GM21528 (cell line): ENCODE measurements around the gene POMC.
A peak's percentile ranks its signal among the peaks of the same experiment; 100 is the strongest.
"Not testable (repeated sequence)": the region's sequence is repeated elsewhere in the genome, so short reads cannot be mapped to it uniquely, and the experiment has no call there.

ENCODE experiments used
- ATAC-seq: cut with Tn5 transposase; IDR thresholded peaks from one replicate; pipeline ENCODE4 v1.9.1; 2021; ENCODE audit warnings: mild to moderate bottlenecking, moderate library complexity; ENCODE audit not compliant: unreplicated experiment, low FRiP score

Gene POMC

DNA sequence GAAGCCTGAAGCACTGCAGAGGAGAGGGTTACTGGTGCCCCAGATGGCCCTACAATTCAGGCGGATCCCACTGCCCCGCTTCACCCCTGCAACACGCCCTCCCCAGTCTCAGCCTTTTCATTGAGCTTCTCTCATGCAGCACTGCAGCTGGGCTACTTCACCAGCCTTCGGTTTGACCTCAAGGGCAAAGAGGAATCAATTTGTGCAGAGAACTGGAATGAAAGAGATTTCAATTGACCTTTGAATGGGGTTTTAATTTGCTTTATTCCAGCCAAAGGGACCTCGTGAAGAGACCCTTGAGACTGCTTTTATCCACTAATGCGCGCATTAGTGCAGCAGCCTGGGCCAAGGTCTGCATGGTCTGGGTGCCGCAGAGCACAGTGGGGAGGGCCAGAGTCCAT is 8.8 kb upstream of the POMC start:
- no peak for ATAC-seq

DNA sequence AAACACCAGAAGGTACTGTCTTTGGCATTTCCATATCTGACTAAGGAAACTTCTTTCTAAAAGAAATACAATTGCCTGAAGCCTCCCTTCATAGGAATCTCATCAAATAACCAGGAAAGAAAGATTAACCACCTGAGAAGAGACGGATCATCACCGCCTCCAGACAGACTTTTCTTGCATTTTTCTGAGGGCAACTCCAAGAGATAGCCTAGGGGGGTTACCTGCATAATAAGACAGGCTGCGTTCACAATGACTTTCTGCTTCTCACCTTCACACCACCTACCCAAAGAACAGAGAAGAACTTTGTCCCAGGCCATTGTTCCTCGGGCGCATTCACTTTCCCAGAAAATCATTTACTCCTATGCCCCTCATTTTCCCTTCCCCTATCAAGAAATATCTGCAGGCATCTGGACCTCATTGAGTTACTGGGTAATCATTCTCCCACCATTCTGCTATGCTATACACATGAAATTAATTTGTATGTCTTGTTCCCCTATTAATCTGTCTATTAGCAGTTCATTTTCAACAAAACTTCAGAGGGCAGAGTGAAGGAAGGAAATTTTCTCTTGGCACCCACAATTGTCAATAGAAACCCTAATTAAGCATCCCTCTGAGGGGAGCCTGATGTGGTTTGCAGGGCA is 8.3 kb upstream of the POMC start:
- ATAC-seq = no peak

DNA sequence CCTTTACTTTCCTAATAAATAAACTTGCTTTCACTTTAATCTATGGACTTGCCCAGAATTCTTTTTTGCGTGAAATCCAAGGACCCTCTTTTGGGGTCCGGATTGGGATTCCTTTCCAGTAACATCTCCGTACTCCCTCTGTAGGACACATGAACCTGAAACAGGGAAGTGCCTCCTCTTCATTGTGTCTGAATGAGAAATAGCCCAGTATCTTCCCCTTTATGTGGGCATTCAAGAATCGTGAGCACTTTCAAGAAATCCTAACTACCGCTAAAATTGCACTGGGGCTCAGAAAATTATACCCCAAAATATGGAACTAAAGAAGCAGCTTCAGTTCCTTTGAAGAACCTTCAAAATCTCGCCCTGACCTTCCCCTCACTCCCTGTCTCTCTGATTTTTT is 7.8 kb upstream of the POMC start:
- ATAC-seq = no peak

DNA sequence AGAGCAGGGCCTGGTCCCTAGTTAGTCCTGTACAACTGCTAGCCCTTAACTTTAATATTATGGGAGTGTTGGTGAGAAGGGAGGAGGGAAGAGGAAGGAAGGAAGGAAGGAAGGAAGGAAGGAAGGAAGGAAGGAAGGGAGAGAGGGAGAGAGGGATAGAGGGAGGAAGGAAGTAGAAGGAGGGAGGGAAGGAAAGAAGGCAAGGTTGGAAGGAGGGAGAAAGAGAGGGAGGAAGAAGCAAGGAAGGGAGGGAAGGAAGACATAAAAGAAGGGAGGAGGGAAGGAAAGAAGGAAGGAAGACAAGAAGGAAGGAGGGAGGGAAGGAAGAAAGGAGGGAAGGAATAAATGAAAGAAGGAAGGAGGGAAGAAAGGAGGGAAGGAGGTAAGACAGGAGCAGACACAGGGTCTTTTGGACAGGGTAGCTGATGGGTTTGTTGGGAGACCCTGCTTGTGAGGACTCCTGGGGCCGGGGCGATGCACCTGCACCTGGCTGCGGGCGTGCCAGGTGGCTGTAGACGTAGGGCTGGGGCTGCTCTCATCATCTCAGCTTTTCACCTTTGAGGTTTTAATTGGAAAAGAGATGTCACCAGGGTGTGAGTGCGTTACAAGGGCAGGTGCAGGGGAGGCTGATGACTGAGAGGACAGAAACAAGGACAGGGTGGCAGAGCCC is 5.9 kb upstream of the POMC start:
- ATAC-seq = no peak

DNA sequence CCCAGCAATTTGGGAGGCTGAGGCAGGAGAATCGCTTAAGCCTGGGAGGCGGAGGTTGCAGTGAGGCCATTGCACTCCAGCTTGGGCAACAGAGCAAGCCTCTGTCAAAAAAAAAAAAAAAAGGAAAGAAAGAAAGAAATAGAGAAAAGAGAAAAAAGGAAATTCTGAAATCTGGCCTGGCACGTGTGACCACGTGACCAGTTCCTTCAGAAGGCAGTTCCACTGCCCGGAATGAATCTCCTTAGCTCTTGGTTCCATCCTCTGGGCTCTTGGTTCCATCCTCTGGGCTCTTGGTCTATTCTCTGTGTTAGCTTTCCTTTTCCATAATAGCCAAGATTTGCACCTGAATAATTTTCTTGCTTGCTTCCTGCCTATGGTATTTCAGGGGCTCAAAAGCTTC is 5.3 kb upstream of the POMC start:
- no peak for ATAC-seq

DNA sequence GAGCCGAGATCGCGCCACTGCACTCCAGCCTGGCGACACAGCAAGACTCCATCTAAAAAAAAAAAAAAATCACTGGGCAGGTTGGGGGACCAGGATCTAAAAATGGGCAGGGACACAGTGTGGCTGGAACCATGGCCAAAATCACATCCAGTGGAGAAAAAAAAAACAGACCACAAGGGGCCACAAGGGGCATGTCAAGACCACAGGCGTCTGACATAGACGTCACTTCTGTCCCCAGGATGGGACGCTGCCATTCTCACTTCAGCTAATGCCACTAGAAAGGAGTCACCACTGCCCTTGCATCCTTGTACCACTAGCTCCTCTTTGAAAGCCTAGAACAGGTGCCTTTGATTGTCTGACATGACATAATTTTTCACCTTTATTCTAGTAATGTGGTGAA is 2.5 kb upstream of the POMC start:
- ATAC-seq = no peak

DNA sequence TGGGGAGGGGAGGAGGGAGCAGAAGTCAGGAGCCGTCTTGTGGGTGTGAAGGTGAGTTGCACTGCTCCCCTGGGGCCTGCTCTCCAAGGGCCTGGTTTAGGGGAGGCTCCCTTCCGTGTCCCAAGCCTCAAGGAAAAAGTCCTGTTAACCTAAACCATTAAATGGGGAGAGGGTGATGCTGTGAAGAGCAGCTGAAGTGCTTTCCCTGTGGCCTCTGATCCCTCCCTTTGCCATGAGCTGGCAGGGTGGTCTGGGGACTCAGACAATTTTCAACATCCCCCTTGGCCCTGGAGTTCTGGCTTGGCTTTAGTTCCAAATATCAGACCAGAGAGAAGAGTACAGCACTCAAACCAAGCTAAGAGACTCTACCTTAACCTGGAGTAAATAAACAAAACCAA is 692 bp upstream of the POMC start:
- no peak for ATAC-seq

DNA sequence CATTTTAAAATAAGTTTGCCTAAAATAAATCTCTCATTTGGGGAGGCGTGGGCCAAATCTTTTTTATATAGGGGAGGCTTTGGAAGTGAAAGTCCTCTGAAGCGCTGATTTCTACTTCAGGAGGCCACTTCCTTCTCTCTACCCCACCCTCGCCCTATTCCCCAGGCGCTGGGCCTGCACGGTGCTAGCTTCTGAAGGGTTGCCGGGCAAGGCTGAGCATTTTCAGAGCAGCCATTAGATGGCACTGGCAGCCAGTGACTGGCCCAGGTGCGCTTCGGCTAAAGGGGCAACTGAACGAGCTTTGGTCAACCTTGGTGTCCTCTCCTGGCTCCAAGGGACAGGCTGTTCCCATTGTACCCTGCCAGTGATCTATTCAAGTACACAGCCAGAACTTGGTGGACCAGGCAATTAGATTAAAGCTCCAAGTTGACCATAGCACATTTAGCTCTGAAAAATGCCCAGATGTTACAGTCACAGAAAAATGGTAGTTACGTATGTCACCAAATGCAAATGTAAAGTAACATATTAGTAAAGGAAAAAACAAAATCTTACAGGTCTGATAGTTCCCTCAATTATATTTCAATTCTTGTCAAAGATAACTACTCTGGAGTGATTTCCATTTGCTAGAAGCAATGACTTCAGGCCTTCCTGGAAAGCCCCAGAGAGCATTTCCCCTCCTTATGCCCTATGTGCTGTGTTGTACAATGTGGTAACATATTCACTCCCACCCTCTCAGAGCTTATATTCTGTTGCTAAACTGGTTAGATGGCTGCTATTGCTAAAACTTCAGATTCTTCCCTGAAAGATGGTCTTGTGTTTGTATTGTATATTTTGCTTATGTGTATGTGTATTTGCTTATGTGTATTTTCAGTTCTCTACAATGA is 2.1 kb downstream of the POMC start:
- peak; percentile 70 for ATAC-seq

DNA sequence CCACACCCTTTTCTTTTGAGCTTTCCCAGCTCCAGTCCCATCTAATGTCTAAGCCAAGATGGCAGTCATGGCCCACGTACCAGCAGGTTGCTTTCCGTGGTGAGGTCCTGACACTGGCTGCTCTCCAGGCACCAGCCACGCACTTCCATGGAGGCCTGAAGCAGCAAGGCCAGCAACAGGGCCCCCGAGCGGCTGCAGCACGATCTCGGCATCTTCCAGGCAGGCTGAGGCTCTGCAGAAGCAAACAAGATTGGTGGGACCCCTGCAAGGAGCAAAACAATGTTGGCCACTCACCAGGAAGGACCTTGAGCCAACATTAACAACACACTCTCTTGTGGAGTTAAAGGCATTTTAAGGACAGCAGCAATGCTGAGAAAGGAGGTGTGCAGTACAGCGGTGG is 3.8 kb downstream of the POMC start:
- no peak for ATAC-seq

DNA sequence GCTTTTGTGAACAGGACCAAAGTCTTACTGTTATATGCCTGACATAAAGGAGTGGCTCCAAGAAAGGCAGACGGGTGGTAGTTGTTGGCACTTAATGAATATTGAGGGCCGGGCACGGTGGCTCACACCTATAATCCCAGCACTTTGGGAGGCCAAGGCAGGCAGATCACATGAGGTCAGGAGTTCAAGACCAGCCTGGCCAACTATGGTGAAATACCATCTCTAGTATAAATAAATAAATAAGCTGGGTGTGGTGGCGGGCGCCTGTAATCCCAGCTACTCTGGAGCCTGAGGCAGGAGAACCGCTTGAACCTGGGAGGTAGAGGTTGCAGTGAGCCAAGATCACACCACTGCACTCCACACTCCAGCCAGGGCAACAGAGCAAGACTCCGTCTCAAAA is 6.3 kb downstream of the POMC start:
- ATAC-seq = not testable (repeated sequence)

DNA sequence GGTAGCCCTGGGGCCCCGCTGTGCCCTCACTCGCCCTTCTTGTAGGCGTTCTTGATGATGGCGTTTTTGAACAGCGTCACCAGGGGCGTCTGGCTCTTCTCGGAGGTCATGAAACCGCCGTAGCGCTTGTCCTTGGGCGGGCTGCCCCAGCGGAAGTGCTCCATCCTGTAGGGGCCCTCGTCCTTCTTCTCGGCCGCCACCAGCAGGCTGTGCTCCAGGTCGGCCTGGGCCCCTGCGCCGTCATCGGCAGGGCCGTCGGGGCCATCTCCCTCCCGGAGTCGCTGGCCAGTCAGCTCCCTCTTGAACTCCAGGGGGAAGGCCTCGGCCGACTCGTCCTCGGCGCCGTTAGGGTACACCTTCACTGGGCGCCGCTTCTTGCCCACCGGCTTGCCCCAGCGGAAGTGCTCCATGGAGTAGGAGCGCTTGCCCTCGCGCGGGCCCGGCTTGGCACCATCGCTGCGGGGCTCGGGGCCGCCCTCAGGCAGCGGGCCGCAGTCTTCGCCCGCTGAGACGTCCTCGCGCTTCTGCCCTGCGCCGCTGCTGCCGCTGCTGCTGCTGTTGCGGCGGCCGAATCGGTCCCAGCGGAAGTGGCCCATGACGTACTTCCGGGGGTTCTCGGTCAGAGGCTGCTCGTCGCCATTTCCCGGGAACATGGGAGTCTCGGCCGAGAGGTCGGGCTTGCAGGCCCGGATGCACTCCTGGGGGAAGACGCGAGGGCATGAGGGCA is 7.2 kb downstream of the POMC start:
- ATAC-seq = no peak

DNA sequence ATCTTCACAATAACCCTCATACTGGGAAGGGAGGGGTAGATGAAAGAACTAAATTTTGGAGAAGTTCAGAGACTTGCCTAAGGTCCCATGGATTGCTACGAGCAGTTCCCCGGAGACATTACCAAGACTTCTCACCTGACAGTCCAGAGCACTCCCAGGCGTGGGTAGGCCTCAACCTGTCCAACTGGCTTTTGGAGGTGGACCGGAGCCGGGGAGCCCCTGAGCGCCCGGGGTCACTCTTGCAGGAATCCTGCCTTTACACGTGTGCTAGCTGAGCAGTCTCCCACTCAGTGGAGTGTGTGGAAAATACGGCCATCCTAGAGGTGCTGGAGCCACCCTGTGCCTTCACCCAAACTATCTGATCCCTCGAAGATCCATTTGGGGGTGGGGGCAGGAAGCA is 8.0 kb downstream of the POMC start:
- no peak for ATAC-seq

DNA sequence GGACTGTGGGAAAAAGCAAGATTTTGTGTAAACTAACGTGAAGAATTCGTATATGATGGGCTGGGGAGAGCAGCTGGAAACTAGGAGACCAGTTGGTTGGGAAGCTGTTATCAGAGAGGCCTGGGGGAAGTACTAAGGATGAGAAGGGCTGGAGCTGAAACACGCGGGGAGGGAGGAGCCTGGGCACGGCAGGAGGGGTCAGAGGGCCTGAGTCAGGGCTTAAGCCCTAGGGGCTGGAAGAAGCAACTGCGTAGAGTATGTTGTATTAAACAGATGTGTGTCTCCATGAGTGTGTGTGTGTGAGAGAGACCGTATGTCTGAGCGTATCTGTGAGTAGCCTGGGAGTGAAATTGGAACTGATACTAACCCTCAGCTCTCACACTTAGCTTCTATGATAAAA is 8.4 kb downstream of the POMC start:
- no peak for ATAC-seq

DNA sequence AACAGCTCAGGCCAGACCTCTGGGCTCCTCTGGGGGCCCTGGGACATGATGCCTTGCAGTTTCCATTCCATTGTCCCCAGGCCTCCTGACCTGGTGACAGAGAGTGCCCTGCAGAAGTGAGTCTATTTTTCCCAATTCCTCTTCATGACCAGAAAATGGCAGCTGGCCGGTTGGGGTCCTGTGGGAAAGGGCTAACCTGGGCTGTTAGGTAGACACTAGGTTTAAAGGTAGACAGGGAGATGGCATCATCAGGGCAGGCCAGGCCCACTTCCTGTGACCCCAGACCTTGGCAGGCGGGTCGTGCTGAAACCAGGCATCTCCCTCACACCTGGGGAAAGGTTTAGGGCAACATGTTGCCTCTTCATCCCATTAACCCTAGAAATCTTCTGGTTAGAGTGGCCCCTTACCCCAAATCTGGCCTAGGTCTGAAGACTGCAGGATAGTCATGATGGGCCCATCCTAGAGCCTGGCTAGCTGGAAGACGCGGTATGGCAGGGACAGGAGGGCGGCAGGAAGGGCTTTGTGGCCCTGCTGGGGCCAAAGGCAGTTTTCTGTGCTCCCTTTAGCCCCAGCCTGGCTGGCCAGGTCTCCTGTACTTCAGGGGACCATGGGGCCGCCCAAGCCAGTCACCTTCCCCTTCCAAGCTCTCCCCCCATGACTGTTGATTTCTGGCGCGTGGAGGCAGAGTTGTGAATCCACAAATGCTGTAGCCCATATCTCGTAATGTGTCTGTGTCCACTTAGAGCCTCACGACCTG is 10.1 kb downstream of the POMC start:
- ATAC-seq = no peak

DNA sequence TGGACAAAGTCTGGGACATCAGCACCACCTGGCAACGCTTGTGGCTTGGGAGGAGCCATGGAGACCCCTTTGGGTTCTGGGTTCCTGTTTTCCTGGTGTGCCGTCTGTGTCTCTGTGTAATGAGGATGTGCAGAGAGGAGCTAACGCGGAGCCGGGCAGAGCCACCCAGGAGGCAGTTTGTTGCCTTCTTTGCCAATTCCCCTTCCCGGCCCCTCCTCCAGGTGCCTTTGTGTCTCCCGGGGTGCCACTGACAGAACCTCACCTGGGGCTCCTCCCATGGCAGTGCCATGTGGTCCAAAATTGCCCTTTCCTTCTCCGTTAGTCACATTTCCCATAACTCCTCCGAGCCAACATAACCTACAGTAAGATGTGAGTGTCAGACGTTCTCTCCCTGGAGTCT is 13.0 kb downstream of the POMC start:
- ATAC-seq = no peak

DNA sequence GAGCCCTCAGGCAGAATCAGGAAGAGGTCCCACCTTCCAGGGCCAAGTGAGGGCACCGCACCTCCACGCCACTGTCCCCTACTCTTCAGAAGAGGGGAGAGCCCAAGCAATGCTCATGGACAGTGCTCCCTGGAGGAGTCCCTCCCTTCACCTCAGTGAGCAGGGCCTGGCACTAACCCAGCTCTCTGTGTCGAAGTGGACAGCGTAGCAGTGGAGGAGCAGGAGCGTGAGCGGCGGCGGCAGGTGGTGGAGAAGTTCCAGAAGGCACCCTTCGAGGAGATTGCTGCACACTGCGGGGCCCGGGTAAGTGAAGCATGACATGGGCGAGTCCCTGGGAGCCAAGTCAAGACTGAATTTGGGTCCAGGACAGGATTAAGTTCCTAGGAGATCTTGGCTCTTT is 16.7 kb downstream of the POMC start:
- no peak for ATAC-seq

DNA sequence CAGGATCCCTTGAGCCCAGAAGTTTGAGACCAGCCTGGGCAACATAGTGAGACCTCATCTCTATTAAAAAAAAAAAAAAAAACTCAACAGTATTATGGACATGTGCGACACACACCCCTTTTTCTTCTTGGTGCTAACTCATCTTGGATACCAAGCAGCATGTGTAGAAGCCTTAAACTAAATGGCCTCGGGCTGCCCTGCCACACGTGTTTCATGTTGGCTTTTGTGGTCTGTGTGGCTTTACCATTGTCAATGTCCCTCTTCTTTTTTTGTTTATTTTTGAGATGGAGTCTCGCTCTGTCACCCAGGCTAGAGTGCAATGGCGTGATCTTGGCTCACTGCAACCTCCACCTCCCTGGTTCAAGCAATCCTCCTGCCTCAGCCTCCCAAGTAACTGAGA is 17.4 kb downstream of the POMC start:
- ATAC-seq = not testable (repeated sequence)

DNA sequence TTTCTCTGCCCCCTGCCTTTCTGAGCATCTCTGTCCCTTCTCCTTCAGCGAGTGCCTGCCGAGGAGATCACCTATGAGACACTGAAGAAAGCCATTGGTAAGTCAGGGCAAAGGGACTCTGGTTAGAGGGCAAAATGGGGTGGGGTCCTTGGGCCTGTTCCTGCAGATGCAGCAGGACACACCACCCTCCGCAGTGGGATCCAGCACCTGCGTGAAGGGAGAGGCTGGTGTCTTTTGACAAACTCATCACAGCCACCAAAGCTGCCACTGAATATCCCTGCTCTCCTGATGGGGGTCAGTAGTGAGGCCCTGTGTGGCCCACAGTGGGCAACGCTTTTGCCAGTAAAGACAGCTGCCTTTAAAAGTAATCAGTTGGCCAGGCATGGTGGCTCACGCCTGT is 18.7 kb downstream of the POMC start:
- ATAC-seq = no peak

DNA sequence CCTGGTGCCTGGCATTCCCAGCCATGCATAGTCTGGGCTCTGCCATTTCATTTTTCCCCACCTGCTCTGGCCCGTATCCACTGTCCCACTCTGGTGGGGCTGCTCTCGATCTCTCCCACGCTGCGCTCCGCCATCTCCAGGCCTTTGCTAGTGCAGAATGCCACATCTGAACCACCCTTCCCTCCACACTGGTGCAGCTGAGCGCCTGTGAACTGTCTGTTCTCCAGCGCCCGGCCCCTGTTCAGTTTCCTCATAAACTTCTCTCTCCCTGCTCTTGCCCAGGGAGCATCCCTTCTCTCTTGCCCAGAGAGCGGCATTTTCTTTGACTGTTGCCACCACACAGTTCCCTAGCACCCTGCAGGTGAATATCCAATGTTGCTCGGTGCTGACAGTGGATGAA is 21.5 kb downstream of the POMC start:
- ATAC-seq = no peak

DNA sequence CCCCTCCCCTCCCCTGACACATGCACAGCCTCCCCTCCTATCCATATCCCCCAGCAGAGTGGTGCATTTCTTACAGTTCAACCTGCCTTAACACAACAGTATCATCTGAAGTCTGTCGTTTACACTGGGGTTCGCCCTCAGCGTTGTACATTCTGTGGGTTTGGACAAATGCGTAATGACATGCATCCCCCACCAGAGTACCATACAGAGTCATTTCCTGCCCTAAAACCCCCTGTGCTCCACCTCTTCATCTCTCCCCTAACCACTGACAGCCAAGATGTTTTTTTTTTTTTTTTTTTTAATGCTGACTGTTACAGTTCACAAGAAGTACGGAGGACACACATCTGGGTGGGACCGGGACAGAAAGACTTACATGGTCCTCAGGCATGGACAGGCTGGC is 22.6 kb downstream of the POMC start:
- ATAC-seq = no peak
